ENCODE data around the gene NFIX.

The NFIX gene

GRCh38 chr19:13038306-13039210 is 43.3 kb downstream of the NFIX start:
- H3K36me3 ChIP-seq (ENCODE audit: control insufficient read depth, insufficient read depth, low read length): no peaks in the 10 kb centered on the region
- TF ChIP-seq, protein P1, sequence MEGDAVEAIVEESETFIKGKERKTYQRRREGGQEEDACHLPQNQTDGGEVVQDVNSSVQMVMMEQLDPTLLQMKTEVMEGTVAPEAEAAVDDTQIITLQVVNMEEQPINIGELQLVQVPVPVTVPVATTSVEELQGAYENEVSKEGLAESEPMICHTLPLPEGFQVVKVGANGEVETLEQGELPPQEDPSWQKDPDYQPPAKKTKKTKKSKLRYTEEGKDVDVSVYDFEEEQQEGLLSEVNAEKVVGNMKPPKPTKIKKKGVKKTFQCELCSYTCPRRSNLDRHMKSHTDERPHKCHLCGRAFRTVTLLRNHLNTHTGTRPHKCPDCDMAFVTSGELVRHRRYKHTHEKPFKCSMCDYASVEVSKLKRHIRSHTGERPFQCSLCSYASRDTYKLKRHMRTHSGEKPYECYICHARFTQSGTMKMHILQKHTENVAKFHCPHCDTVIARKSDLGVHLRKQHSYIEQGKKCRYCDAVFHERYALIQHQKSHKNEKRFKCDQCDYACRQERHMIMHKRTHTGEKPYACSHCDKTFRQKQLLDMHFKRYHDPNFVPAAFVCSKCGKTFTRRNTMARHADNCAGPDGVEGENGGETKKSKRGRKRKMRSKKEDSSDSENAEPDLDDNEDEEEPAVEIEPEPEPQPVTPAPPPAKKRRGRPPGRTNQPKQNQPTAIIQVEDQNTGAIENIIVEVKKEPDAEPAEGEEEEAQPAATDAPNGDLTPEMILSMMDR (IDR thresholded peaks at IDR 0.05; ENCODE audit: insufficient read depth, low read length, poor library complexity, severe bottlenecking): peak; percentile 4
- no peak overlapping the region for H3K4me3 ChIP-seq (replicated peaks; ENCODE audit: low read depth, low read length)
- no peak for DNase-seq (ENCODE audit: extremely low read depth, insufficient read length)
- no peaks in the 10 kb centered on the region for H3K27me3 ChIP-seq (replicated peaks; ENCODE audit: control insufficient read depth, insufficient read depth, low read length)

- DNase-seq (ENCODE audit: extremely low read depth, insufficient read length): no peak
- no peaks in the 10 kb centered on the region for H3K27me3 ChIP-seq (replicated peaks; ENCODE audit: control insufficient read depth, insufficient read depth, low read length)
- TF ChIP-seq, protein P1 (IDR thresholded peaks at IDR 0.05; ENCODE audit: insufficient read depth, low read length, poor library complexity, severe bottlenecking): no peak
- H3K4me3 ChIP-seq (replicated peaks; ENCODE audit: low read depth, low read length): no peak overlapping the region
- H3K36me3 ChIP-seq (ENCODE audit: control insufficient read depth, insufficient read depth, low read length): no peaks in the 10 kb centered on the region
These were observed 44.0 kb downstream of the NFIX start for GRCh38 chr19:13039211-13039789.

- Histone ChIP-seq H3K36me3 (ENCODE audit: control insufficient read depth, insufficient read depth, low read length) (no peaks in the 10 kb centered on the region), H3K27me3 (replicated peaks; ENCODE audit: control insufficient read depth, insufficient read depth, low read length) (no peaks in the 10 kb centered on the region), H3K4me3 (replicated peaks; ENCODE audit: low read depth, low read length) (no peak overlapping the region)
- DNase-seq (ENCODE audit: extremely low read depth, insufficient read length): no peak
- TF ChIP-seq, protein P1 (IDR thresholded peaks at IDR 0.05; ENCODE audit: insufficient read depth, low read length, poor library complexity, severe bottlenecking): no peak
These were observed 45.1 kb downstream of the NFIX start for GRCh38 chr19:13040232-13040947.

DNA sequence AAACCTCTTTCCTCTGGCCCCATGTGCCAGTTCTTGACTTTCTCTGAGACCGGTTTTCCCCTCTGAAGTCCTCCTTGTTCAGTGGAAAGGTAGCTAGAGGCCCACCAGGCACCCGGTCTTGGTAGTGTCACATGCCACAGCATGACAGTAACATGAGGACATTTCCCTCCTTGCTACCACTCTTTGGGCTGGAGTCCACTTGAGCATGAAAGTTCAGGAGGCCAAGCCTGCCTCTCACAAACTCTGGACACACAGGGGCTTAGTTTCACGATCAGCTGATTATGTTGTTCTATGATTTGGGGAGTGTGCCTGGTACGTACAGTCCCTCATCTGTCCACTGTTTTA is 45.6 kb downstream of the NFIX start:
- no peak for DNase-seq (ENCODE audit: extremely low read depth, insufficient read length)
- Histone ChIP-seq H3K27me3 (replicated peaks; ENCODE audit: control insufficient read depth, insufficient read depth, low read length) (no peaks in the 10 kb centered on the region), H3K4me3 (replicated peaks; ENCODE audit: low read depth, low read length) (no peak overlapping the region), H3K36me3 (ENCODE audit: control insufficient read depth, insufficient read depth, low read length) (no peaks in the 10 kb centered on the region)
- TF ChIP-seq, protein P1 (IDR thresholded peaks at IDR 0.05; ENCODE audit: insufficient read depth, low read length, poor library complexity, severe bottlenecking): no peak

GRCh38 chr19:13042443-13043130 is 47.3 kb downstream of the NFIX start:
- no peaks in the 10 kb centered on the region; the same call in 1 of the 2 replicates for H3K27me3 ChIP-seq (replicated peaks; ENCODE audit: control insufficient read depth, insufficient read depth, low read length)

More at GRCh38 chr19:13042443-13043130, 47.3 kb downstream of the NFIX start:
- H3K4me3 ChIP-seq (replicated peaks; ENCODE audit: low read depth, low read length): no peak overlapping the region
- no peak for DNase-seq (ENCODE audit: extremely low read depth, insufficient read length)
- TF ChIP-seq, protein P1 (IDR thresholded peaks at IDR 0.05; ENCODE audit: insufficient read depth, low read length, poor library complexity, severe bottlenecking): no peak
- H3K36me3 ChIP-seq (ENCODE audit: control insufficient read depth, insufficient read depth, low read length): no peaks in the 10 kb centered on the region

Measured in GM06990 (cell line).